ENCODE data around the gene CHRNB1.

Gene CHRNB1

GRCh38 chr17:7406235-7406825 is 38.5 kb upstream of the CHRNB1 start:
- Histone ChIP-seq H3K4me3 (peak overlapping the region; percentile 79; the same call in 1 of the 2 replicates), H4K20me1 (peaks cover 8% of the 10 kb centered on the region; the same call in 1 of the 2 replicates)

DNA sequence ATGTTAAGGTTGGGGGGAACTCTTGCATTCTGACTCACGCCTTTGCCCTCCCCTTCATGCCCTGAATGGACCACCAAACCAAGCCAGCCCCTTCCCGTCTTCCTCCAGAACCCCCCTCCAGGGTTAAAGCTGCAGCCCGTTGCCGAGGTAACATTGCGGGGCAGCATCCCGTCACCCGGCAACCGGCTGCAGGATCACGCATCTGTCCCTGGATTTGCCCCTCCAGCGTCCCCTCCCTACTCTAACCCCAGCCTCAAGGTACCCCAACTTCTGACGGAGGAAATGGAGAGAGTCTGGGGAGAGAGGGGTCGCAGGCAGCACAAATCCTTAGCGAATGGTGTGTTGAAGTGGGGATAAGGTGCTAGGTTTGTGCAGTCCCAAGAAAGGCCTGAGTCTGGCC is 37.8 kb upstream of the CHRNB1 start:
- Histone ChIP-seq H3K4me2 (no peak overlapping the region), H3K36me3 (peaks cover 27% of the 10 kb centered on the region), H3K4me1 (peaks cover 30% of the 10 kb centered on the region), H3K4me3 (no peak overlapping the region), H3K27ac (no peak overlapping the region), H3K9ac (no peak overlapping the region), H3K27me3 (no peaks in the 10 kb centered on the region), H4K20me1 (peaks cover 8% of the 10 kb centered on the region; the same call in 1 of the 2 replicates), H3K9me3 (no peaks in the 10 kb centered on the region)
- TF ChIP-seq Cebpa-rat (IDR thresholded peaks at IDR 0.05), result no peak

More at GRCh38 chr17:7406235-7406825, 38.5 kb upstream of the CHRNB1 start:
- Histone ChIP-seq H3K4me1 (peaks cover 30% of the 10 kb centered on the region), H3K9ac (peak overlapping the region; percentile 86; the same call in 1 of the 2 replicates), H3K27me3 (no peaks in the 10 kb centered on the region), H3K9me3 (no peaks in the 10 kb centered on the region), H3K36me3 (peaks cover 27% of the 10 kb centered on the region), H3K4me2 (peak overlapping the region; percentile 98), H3K27ac (no peak overlapping the region)
- TF ChIP-seq Cebpa-rat (IDR thresholded peaks at IDR 0.05), result no peak

DNA sequence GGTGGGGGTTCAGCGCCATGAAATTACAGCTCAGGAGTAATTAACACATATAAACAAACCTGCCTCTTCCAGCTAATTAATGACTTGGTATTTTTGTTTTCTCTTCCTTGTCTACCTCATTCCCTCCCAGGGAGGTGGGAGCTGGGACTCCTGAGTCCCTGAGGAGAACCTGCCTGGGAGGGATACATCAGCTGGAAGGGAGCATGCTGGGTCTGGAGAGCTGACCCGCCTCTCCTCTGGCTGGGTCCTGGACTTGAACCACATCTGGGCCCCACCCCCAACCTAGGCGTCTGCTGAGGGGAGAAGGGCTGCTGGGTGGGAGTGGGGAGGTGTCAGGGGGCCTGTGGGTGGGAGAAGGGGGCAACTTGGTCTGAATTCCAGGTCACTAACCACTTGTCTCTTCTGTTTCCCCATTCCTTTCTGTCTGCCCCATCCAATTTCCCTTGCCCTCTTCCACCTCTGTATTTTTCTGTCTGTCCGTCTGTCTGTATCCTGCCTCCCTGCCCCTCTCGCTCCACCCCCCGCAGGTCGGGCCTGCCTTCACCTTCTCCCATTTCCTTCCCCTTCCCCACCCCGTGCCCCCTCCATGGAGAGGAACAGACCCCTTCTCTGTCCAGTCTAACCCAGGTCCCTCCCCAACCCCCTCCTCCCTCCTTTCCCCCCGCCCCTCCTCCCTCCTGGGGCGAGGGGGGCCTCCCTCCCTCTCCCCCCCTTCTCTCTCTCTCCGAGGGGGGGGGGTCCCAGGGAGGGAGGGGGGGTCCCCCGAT is 37.2 kb upstream of the CHRNB1 start, which contains the start of gene NLGN2:
TSS of gene NLGN2 (plus strand) at position 361 of the 767 bp plus-strand sequence. CDS start 411 bp downstream, outside the sequence.
- peaks cover 29% of the 10 kb centered on the region for H3K4me1 ChIP-seq
- peaks cover 27% of the 10 kb centered on the region for H3K36me3 ChIP-seq
- H3K4me2 ChIP-seq, result no peak within 1 kb of the TSS
- H3K27me3 ChIP-seq, result no peaks in the 10 kb centered on the region
- H3K4me3 ChIP-seq, result no peak within 1 kb of the TSS
- H3K9ac ChIP-seq, result no peak within 1 kb of the TSS
- H3K9me3 ChIP-seq, result no peaks in the 10 kb centered on the region
- no peak within 1 kb of the TSS for H3K27ac ChIP-seq
- H4K20me1 ChIP-seq, result peaks cover 6% of the 10 kb centered on the region; the same call in 1 of the 2 replicates
- TF ChIP-seq Cebpa-rat (IDR thresholded peaks at IDR 0.05), result no peak

- no peaks in the 10 kb centered on the region for H3K9me3 ChIP-seq
- H3K27ac ChIP-seq, result no peak overlapping the region
- no peak overlapping the region for H3K9ac ChIP-seq
- H3K4me3 ChIP-seq, result no peak overlapping the region
- TF ChIP-seq Cebpa-rat (IDR thresholded peaks at IDR 0.05), result no peak
- peaks cover 27% of the 10 kb centered on the region for H3K36me3 ChIP-seq
- no peak overlapping the region for H3K4me2 ChIP-seq
- peaks cover 29% of the 10 kb centered on the region for H3K4me1 ChIP-seq
- H3K27me3 ChIP-seq, result no peaks in the 10 kb centered on the region
- H4K20me1 ChIP-seq, result no peaks in the 10 kb centered on the region
These were observed 36.6 kb upstream of the CHRNB1 start for GRCh38 chr17:7408252-7408727.

- no peaks in the 10 kb centered on the region for H3K27me3 ChIP-seq
- H3K27ac ChIP-seq, result no peak overlapping the region
- no peak for TF ChIP-seq Cebpa-rat (IDR thresholded peaks at IDR 0.05)
- no peaks in the 10 kb centered on the region for H3K9me3 ChIP-seq
- H3K4me2 ChIP-seq, result no peak overlapping the region
- no peak overlapping the region for H3K4me3 ChIP-seq
- H3K36me3 ChIP-seq, result peaks cover 27% of the 10 kb centered on the region
- H4K20me1 ChIP-seq, result no peaks in the 10 kb centered on the region
- peaks cover 35% of the 10 kb centered on the region for H3K4me1 ChIP-seq
- H3K9ac ChIP-seq, result no peak overlapping the region
These were observed 36.0 kb upstream of the CHRNB1 start for GRCh38 chr17:7408863-7409262.

DNA sequence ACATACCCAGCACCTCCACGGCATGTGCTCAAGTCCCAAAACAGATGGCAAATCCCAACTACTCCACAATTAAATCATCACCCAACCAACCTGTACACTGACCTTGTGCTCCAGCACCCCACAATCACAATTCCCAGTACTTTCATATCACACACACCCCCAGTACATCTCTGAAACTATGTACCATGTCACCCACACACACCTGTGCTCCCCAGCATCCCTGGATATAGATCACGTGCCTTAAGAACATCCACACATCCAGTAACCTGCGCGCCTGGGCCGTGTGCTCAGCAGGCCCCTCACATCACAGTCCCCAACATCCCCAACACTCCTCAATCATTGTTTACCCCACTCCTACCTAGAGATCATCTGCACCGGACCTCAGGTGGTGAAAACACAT is 35.1 kb upstream of the CHRNB1 start:
- H3K27me3 ChIP-seq, result no peaks in the 10 kb centered on the region
- H3K4me1 ChIP-seq, result peaks cover 37% of the 10 kb centered on the region
- no peaks in the 10 kb centered on the region for H4K20me1 ChIP-seq
- peaks cover 31% of the 10 kb centered on the region for H3K36me3 ChIP-seq
- no peak overlapping the region for H3K9ac ChIP-seq
- no peaks in the 10 kb centered on the region for H3K9me3 ChIP-seq
- no peak overlapping the region for H3K4me2 ChIP-seq
- H3K27ac ChIP-seq, result no peak overlapping the region
- H3K4me3 ChIP-seq, result no peak overlapping the region
- TF ChIP-seq Cebpa-rat (IDR thresholded peaks at IDR 0.05), result no peak

GRCh38 chr17:7410634-7411426 is 34.0 kb upstream of the CHRNB1 start:
- Histone ChIP-seq H3K27me3 (no peaks in the 10 kb centered on the region), H3K4me3 (no peak overlapping the region), H3K9ac (no peak overlapping the region), H3K4me2 (no peak overlapping the region), H3K36me3 (peaks cover 42% of the 10 kb centered on the region), H3K4me1 (peaks cover 30% of the 10 kb centered on the region), H3K9me3 (no peaks in the 10 kb centered on the region), H4K20me1 (no peaks in the 10 kb centered on the region), H3K27ac (no peak overlapping the region)
- no peak for TF ChIP-seq Cebpa-rat (IDR thresholded peaks at IDR 0.05)

DNA sequence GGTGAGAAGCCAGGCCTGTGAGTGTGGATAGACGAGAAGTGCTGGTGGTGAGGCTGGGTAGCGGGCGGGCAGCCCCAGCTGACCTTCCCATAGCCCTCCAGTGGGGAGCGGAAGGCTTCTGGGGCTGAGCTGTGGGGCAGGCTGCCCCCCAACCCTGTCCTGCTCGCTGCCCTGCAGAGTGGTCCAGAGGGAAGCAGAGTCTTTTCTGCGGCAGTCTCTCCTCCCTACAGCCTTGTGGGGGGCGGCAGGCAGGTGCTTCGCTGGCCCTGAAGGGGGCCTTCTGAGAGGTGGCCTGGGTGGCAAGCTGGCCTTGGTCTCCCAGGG is 33.5 kb upstream of the CHRNB1 start:
- H3K4me1 ChIP-seq, result peaks cover 25% of the 10 kb centered on the region
- no peaks in the 10 kb centered on the region for H3K9me3 ChIP-seq
- no peaks in the 10 kb centered on the region for H4K20me1 ChIP-seq
- no peak overlapping the region for H3K9ac ChIP-seq
- no peak overlapping the region for H3K4me3 ChIP-seq
- no peak overlapping the region for H3K4me2 ChIP-seq
- H3K36me3 ChIP-seq, result peaks cover 47% of the 10 kb centered on the region
- no peak overlapping the region for H3K27ac ChIP-seq
- no peaks in the 10 kb centered on the region for H3K27me3 ChIP-seq
- no peak for TF ChIP-seq Cebpa-rat (IDR thresholded peaks at IDR 0.05)

DNA sequence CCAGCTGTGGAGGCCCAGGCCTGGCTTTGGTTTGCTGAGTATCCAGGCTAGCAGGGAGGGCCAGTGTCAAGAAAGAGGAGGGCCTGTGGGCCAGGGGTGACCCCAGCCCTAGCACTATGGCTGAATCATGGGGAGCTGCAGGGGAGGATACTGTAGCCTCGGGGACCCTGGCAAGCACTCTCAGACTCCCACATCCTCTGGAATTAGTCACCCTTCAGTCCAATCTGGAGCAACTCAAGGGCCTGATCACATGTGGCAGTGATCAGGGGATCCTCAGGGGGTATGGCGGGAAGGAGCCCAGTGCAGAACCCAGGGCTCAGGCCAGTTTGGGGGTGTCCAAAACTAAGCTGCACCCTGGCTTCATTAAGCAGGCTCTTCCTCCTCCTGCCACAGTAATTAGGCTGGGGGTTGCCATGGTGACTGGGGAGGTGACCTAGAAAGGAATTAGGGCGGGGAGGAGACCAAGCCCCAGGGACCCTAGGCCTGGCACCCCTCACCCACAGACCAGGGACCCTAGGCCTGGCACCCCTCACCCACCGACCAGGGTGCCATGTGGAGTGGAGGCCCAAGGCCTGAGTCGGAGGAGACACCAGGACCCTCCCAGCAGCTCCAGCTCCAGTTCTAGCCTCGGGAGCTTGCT is 31.4 kb upstream of the CHRNB1 start:
- Histone ChIP-seq H3K4me2 (peak overlapping the region; percentile 78), H3K4me1 (peaks cover 16% of the 10 kb centered on the region), H3K4me3 (0 out of 2 replicates have a peak overlapping the region, but pooled peaks have one; percentile 22), H3K27ac (peak overlapping the region; percentile 66), H3K9me3 (no peaks in the 10 kb centered on the region), H4K20me1 (no peaks in the 10 kb centered on the region), H3K9ac (peak overlapping the region; percentile 68), H3K36me3 (peaks cover 57% of the 10 kb centered on the region), H3K27me3 (no peaks in the 10 kb centered on the region)
- TF ChIP-seq Cebpa-rat (IDR thresholded peaks at IDR 0.05), result no peak
